GM12892 (cell line): ENCODE results near the gene ZBTB16.

Source experiments
- POLR2A ChIP-seq: IDR thresholded peaks from 2 replicates; pipeline ENCODE4 v1.6.1; 2011; ENCODE audit warnings: low read depth, low read length, control low read depth
- POLR2AphosphoS5 ChIP-seq: IDR thresholded peaks from 2 replicates; pipeline ENCODE4 v1.6.1; 2011; ENCODE audit warnings: low read depth, low read length, control low read depth

GRCh38 chr11:114163229-114163631, 103.7 kb downstream of the ZBTB16 start:
- no peak for TF ChIP-seq POLR2A
- no peak for TF ChIP-seq POLR2AphosphoS5
